Heart right ventricle (tissue), 16 donors: ENCODE measurements around the gene SARNP. TPM values are rescaled to one million over a fixed set of nuclear protein-coding genes. Genes with fewer than 3 reads are reported as not detected.

ENCODE experiments used
- ATAC-seq, 8 donors: fragments of 200-7000 bp; cut with Tn5 transposase; one replicate each; pipeline ENCODE4 v1.9.1; 2020; ENCODE audit warnings: mild to moderate bottlenecking in 8 of 8, moderate library complexity in 8 of 8, moderate number of reproducible peaks in 1 of 8
- DNase-seq, 2 donors: peaks; one replicate each; pipeline ENCODE4 v3.0.0-alpha.2; 2020
- H3K27ac ChIP-seq, 10 donors: fragments of 200-600 bp; sonication (generic) in 2 of 10; one replicate each; pipeline versions ENCODE4 v1.5.0 to v1.8.0; 2020 to 2022; ENCODE audit warnings: mild to moderate bottlenecking in 3 of 10
- H3K27me3 ChIP-seq, 7 donors: fragments of 200-600 bp; one replicate each; pipeline ENCODE4 v1.8.0; 2021 to 2022; ENCODE audit warnings: mild to moderate bottlenecking in 2 of 7
- H3K36me3 ChIP-seq, 9 donors: fragments of 200-600 bp; sonication (generic) in 1 of 9; one replicate each; pipeline versions ENCODE4 v1.5.0 to v1.8.0; 2020 to 2022; ENCODE audit warnings: mild to moderate bottlenecking in 2 of 9
- H3K4me1 ChIP-seq, 9 donors: fragments of 200-600 bp; sonication (generic) in 1 of 9; one replicate each; pipeline versions ENCODE4 v1.5.0 to v1.8.0; 2020 to 2022; ENCODE audit warnings: mild to moderate bottlenecking in 4 of 9
- H3K4me3 ChIP-seq, 10 donors: fragments of 200-600 bp; sonication (generic) in 2 of 10; one replicate each; pipeline versions ENCODE4 v1.5.0 to v1.8.0; 2020 to 2022; ENCODE audit warnings: mild to moderate bottlenecking in 7 of 10, moderate library complexity in 2 of 10
- H3K9me3 ChIP-seq, 11 donors: fragments of 200-600 bp in 10 of 11; sonication (generic) in 2 of 11; one replicate each; pipeline versions ENCODE4 v1.5.0 to v1.8.0; 2013 to 2022; ENCODE audit warnings: mild to moderate bottlenecking in 2 of 11, control low read depth in 1 of 11, moderate library complexity in 1 of 11
- WGBS, 2 donors: extraction: QIAGEN DNeasy Blood & Tissue Kit; methylation state at CpG; one replicate each; pipeline ENCODE4 v1.1.7; 2013; ENCODE audit warnings: inconsistent platforms in 1 of 2; 5-methylcytosine and 5-hydroxymethylcytosine counted together
- intact Hi-C, 10 donors: fragments of 100-400 bp; cut with DNase I; formaldehyde crosslinking; loops; one replicate each; pipeline versions ENCODE4 v1.11.1 to v1.14.2; 2022
- polyA plus RNA-seq, 2 donors: library from polyadenylated mRNA; stranded (reverse); fragments of 200-250 nt; gene quantifications; one replicate each; pipeline ENCODE4 v1.2.3, GENCODE V29; 2013
- total RNA-seq, 10 donors: library from RNA; stranded (reverse); fragmentation: NEBNext Ultra II Directional in 3 of 10; extraction: Animal tissue kit (Norgen Biotek cat#: 25700) in 3 of 10; gene quantifications; one replicate each; pipeline versions ENCODE4 v1.2.1 to v1.2.4, GENCODE V29; 2021 to 2023
- TF ChIP-seq, protein P1 (sequence below), 9 donors: fragments of 200-600 bp; sonication (generic) in 2 of 9; IDR thresholded peaks; one replicate each; pipeline versions ENCODE4 v1.5.0 to v1.8.0; 2021 to 2022; ENCODE audit warnings: antibody characterized with exemption in 9 of 9, mild to moderate bottlenecking in 5 of 9, moderate library complexity in 1 of 9
- donor health status: Arrhythmogenic right ventricular cardiomyopathy.
- donor health status: ischemic (EF 13 %, LVEDD 7.1; RV severe dilation, severe dysfunction).
- donor health status: healthy with polysubstance abuse.
- donor health status: DM: no; HTN: yes; CAD: no.
- donor health status: DM: no; HTN: no; CAD: no.
- donor health status: ischemic (EF 25% LVEDD 6.9; RV normal size, moderate dysfunction).
- donor health status: ischemic (EF 25% LVEDD 5.7; RV mildly dilated, moderate dysfunction).
- donor health status: healthy.
- donor health status: DM: yes; HTN: yes; CAD: no.
- donor health status: Ischemic cardiomyopathy.
- donor health status: ischemic (EF 35%, LVEDD 5.7; RV mildly dilated, moderate dysfunction).
- donor health status: nonischemic (EF 11% LVEDD 7.7; RV severe dilation, severe dysfunction).
- donor health status: DM: yes; HTN: yes; CAD: no.
- donor health status: PGD.
- donor health status: ischemic (EF 29% LVEDD 5.4; RV normal size, mild dysfunction).
- donor health status: nonischemic (EF 23%, LVEDD 6.1; RV moderate dilation, normal function).

The SARNP gene
- total and polyA plus RNA-seq, 12 donors, result 47.5 to 136 (median 55.2) TPM

DNA sequence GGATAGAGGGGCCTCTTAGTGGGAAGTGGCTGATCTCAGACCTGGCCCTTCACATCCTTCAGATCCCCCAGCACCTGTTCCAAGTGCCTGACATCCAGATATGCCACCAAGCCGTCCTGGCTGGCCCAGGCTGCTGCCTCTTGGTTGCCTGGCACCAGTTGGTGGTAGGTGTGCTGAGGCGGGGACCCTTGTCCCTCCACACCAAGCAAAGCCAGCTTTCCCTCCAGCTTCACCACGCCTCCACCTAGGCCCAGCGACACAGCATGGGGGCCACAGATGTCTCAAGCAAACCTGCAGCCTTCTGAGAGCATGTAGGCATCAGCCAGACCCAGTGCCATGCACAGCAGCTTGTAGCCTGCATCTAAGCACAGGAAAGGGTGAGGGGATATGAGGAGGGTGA, 85.2 kb downstream of the SARNP start:
- Histone ChIP-seq H3K4me1 (peaks cover 12 to 37% (median 29%) of the 10 kb centered on the region in 9 donors), H3K36me3 (peaks cover 0 to 3% (median 0%) of the 10 kb centered on the region in 9 donors), H3K9me3 (no peaks in the 10 kb centered on the region), H3K27me3 (no peaks in the 10 kb centered on the region), H3K27ac (no peak overlapping the region), H3K4me3 (no peak overlapping the region)
- TF ChIP-seq, protein P1, sequence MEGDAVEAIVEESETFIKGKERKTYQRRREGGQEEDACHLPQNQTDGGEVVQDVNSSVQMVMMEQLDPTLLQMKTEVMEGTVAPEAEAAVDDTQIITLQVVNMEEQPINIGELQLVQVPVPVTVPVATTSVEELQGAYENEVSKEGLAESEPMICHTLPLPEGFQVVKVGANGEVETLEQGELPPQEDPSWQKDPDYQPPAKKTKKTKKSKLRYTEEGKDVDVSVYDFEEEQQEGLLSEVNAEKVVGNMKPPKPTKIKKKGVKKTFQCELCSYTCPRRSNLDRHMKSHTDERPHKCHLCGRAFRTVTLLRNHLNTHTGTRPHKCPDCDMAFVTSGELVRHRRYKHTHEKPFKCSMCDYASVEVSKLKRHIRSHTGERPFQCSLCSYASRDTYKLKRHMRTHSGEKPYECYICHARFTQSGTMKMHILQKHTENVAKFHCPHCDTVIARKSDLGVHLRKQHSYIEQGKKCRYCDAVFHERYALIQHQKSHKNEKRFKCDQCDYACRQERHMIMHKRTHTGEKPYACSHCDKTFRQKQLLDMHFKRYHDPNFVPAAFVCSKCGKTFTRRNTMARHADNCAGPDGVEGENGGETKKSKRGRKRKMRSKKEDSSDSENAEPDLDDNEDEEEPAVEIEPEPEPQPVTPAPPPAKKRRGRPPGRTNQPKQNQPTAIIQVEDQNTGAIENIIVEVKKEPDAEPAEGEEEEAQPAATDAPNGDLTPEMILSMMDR (IDR thresholded peaks at IDR 0.05), result no peak
- ATAC-seq (no peak), DNase-seq (no peak)
- WGBS, 2 donors, result 78 to 79% methylated on average over 4 of the region's 4 CpGs
- intact Hi-C loops, result loop anchor here in 4 of 10 donors (10.0 kb wide), 4 partner anchors 203 to 383 kb away; partner anchors contain the start of genes DGKA (in 1 of the 4), RPL41 (in 1 of the 4), RPS26 (in 1 of the 4) and ZC3H10 (in 1 of the 4)

DNA sequence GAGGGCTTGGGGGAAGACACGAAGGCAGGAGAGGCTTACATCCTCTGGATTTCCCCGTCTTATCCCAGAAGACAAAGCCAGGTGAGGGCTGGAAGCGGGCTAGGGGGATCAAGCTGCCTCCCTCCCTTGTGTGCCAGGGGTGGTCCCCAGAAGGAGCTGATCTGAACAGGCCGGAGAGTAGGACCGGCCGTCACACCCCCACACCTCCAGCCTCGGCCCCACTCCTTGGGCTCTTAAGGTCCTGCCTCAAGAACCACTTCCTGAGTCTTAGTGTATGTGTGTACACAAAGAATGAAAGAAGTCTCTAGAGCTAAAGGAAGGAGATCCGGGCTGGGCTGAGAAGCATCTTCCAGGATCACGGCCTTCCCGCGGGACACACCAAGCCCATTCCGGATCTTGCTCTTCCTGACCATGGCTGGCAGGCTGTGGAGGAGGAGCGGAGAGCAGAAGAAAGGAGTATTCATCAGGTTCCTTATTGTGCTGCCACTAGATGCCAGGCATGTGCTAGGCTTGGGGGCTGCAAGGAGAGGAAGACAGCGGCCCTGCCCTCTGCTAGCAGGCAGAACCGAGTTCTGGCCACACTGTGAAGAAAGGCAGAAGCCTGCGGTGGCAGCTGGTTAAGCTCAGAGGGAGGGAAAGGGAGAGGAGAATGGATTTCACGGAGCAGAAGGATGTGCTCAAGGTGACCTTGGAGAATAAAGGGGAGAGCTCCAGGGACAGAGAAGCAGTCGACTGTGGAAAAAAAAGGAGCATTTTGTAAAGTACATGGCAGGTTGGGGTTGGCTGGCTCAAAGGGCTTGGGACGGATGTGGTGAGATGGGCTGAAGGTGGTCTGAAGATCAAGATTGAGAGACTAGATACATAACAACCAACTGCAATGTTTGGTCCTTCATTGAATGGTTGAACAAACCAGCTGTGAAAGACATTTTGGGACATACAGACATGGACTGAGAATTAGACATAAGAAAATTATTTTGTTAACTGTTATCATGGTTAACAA, 87.4 kb downstream of the SARNP start:
- DNase-seq, result no peak
- Histone ChIP-seq H3K4me1 (peaks cover 14 to 50% (median 43%) of the 10 kb centered on the region in 9 donors), H3K36me3 (peaks cover 0 to 25% (median 18%) of the 10 kb centered on the region in 9 donors), H3K4me3 (peak overlapping the region; percentile 66 to 98 (median 87)), H3K27ac (peak overlapping the region; percentile 96 to 100 (median 99)), H3K27me3 (no peaks in the 10 kb centered on the region), H3K9me3 (no peaks in the 10 kb centered on the region)
- peak in 6 of 8 donors; percentile 3 to 13 (median 10) for ATAC-seq
- TF ChIP-seq, protein P1 (IDR thresholded peaks at IDR 0.05), result peak in 3 of 9 donors; percentile 15 to 26 (median 19)
- intact Hi-C loops, result loop anchor here in 5 of 10 donors (2.0 to 10.0 kb wide), 7 partner anchors 21 to 385 kb away; partner anchors contain the start of genes DGKA (in 1 of the 5), RPL41 (in 1 of the 5), RPS26 (in 1 of the 5) and ZC3H10 (in 1 of the 5)
- WGBS, 2 donors, result 7 to 8% methylated on average over 19 of the region's 19 CpGs

DNA sequence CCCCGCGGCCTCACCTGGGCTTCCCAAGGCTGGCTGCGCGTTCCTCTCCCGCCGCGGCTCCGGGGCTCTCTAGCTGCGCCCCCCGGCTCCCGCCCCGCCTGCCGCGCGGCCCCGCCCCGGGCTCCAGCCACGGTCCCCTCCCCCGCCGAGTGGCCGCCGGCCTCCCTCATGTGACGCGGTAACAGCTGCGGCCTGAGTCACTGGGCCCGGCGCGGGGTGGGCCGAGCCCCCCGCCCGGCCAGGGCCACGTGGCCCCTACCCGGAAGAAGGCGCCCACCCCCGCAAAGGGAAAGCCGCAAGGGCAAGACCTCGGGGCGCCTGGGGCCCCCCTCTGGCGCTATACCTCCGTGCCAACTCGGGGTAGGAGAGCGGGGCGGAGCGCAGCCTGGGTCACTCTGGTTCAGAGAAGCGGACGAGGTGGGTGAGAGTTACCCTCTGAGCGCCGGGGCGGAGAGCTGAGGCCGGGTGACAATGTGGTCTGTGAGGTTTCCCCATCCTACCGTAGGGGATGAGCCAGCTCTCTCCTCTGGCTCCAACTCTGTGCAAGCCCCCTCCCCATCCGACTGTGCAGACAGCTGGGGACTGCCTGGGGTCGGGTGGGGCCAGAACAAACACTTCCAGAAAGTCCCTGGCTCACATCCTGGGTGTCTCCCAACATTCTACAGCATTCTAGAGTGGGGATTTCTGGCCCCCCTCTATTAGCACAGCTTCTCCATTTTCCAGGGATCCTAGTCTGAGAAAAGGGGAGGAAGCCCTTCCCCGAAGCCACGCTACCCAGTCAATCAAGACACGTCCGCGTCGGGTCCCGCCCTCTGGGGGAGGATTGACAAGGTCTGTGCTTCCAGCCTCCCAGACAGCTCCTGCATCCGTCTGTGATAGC, 88.3 kb downstream of the SARNP start, which contains the start of gene CD63:
CD63 (minus strand) TSS at position 71 of the 880 bp plus-strand sequence. CDS start 668 bp downstream, outside the sequence.
- ATAC-seq, result peak; percentile 86 to 93 (median 90)
- intact Hi-C loops, result loop anchor here in 3 of 10 donors (2.0 to 5.0 kb wide), 3 partner anchors 20 to 72 kb away; a partner anchor contains a TSS
- peak within 1 kb of the TSS; percentile 66 to 98 (median 87) for H3K4me3 ChIP-seq
- peak; percentile 91 to 94 for DNase-seq
- peaks cover 14 to 60% (median 51%) of the 10 kb centered on the region in 9 donors for H3K4me1 ChIP-seq
- H3K36me3 ChIP-seq, result peaks cover 0 to 35% (median 24%) of the 10 kb centered on the region in 9 donors
- TF ChIP-seq, protein P1 (IDR thresholded peaks at IDR 0.05), result no peak
- peak within 1 kb of the TSS; percentile 96 to 100 (median 99) for H3K27ac ChIP-seq
- WGBS, 2 donors, result 0 to 1% methylated on average over 46 to 61 of the region's 61 CpGs
- no peaks in the 10 kb centered on the region for H3K27me3 ChIP-seq
- H3K9me3 ChIP-seq, result no peaks in the 10 kb centered on the region
